Progenitor cell of endocrine pancreas (in vitro differentiated cells): ENCODE data around the gene C3orf49. TPM values are rescaled to one million over a fixed set of nuclear protein-coding genes. Genes with fewer than 3 reads are reported as not detected.

Experiments used
- DNase-seq: peaks from one replicate; pipeline ENCODE4 v3.0.0; 2021; ENCODE audit warnings: low spot score; ENCODE audit not compliant: unreplicated experiment
- H3K27ac Mint-ChIP-seq: 2 replicates; pipeline ENCODE4 v1.8.0; 2021; ENCODE audit warnings: mild to moderate bottlenecking, moderate library complexity, mixed read lengths
- H3K27me3 Mint-ChIP-seq: 2 replicates; pipeline ENCODE4 v1.8.0; 2021; ENCODE audit warnings: mixed read lengths
- H3K36me3 Mint-ChIP-seq: 2 replicates; pipeline ENCODE4 v1.8.0; 2022; ENCODE audit warnings: mixed read lengths; ENCODE audit not compliant: insufficient read depth
- H3K4me1 Mint-ChIP-seq: 2 replicates; pipeline ENCODE4 v1.8.0; 2021; ENCODE audit warnings: low read depth, mixed read lengths
- H3K4me3 Mint-ChIP-seq: 2 replicates; pipeline ENCODE4 v1.8.0; 2021; ENCODE audit warnings: low read depth, mild to moderate bottlenecking, moderate library complexity, mixed read lengths
- H3K9me3 Mint-ChIP-seq: 2 replicates; pipeline ENCODE4 v1.8.0; 2021; ENCODE audit warnings: low read depth, mixed read lengths
- CTCF ChIP-seq: fragments of 200-600 bp; sonication (generic); IDR thresholded peaks from one replicate; pipeline ENCODE4 v1.5.0; 2021; ENCODE audit warnings: antibody characterized with exemption, mild to moderate bottlenecking; ENCODE audit not compliant: unreplicated experiment
- total RNA-seq: library from RNA; stranded (reverse); gene quantifications from 2 replicates; pipeline ENCODE4 v1.2.1, GENCODE V29; 2021

The C3orf49 gene
- total RNA-seq, 1 donor from 2014 or later: not detected

- Mint-ChIP-seq H3K4me3 (no peak overlapping the region), H3K9me3 (no peaks in the 10 kb centered on the region), H3K27ac (no peak overlapping the region), H3K36me3 (peaks cover 6% of the 10 kb centered on the region), H3K4me1 (peaks cover 3% of the 10 kb centered on the region), H3K27me3 (no peaks in the 10 kb centered on the region)
- no peak for TF ChIP-seq CTCF
- DNase-seq: no peak
Measured at GRCh38 chr3:63891518-63891917, 72.4 kb downstream of the C3orf49 start.

DNA sequence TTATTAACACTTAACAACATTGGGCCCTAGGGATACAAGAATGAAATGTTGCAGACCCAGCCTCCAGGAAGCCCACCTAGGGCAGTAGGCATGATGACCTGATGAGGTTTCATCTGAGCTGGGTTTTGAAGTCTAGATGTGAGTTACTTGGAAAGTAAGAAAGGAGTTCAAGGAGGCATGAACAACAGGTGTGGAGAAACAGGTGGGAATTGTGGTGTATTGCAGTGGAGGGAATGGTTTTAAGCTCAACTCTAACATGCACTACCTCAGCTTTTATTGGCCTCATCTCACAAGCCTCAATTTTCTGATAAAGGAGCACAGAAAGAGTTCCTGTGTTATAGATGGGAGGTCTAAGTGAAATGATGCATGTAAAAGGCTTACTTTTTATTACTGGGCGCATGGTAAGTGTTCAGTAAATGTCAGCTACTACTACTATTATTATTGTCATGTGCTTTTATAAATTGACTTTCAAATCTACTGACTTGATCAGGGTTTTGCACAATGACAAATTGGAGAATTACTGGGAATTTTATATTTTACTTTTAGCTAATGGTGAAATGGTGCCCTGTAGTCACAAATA lies 73.8 kb downstream of the C3orf49 start:
- Mint-ChIP-seq H3K27ac (no peak overlapping the region), H3K36me3 (peaks cover 6% of the 10 kb centered on the region), H3K27me3 (no peaks in the 10 kb centered on the region), H3K9me3 (no peaks in the 10 kb centered on the region), H3K4me3 (no peak overlapping the region), H3K4me1 (peaks cover 3% of the 10 kb centered on the region)
- no peak for TF ChIP-seq CTCF
- no peak for DNase-seq

DNA sequence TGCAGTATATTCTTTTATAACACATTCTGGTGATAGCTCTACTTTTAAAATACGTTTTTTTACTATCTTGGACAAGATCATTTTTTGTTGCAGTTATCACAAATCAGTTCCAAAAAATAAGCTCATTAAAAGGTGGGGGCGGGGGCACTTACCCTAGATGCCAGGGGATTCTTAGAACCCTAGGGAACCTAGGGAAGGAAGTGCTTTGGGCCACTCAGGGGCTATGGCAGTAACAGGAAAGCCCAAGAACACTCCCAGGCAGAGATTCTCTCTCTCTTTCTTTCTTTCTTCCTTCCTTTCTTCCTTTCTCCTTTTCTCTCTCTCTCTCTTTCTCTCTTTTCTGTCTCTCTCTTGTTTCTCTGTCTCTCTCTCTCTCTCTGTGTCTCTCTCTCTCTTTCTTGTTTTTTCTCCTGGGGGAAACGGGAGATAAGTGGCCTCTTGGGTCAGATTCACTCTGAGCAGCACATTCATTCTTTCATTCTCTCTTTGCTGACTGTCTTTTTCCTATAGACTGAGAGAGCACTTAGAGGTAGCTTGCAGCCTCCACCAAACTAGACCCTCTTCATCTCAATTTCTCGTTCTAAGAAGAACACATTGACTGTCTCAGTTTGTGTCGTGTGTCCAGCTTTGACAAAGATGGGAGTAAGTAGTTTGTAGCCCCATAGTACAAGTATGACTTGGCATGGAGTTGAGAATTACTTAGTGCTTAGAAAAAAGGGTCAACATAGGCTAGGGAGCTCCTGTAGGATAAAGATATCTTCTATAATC lies 76.5 kb downstream of the C3orf49 start:
- peaks cover 3% of the 10 kb centered on the region for H3K4me1 Mint-ChIP-seq
- H3K36me3 Mint-ChIP-seq: peaks cover 16% of the 10 kb centered on the region
- H3K27me3 Mint-ChIP-seq: no peaks in the 10 kb centered on the region
- no peak for TF ChIP-seq CTCF
- no peak overlapping the region for H3K4me3 Mint-ChIP-seq
- no peak for DNase-seq
- no peaks in the 10 kb centered on the region for H3K9me3 Mint-ChIP-seq
- H3K27ac Mint-ChIP-seq: no peak overlapping the region

DNA sequence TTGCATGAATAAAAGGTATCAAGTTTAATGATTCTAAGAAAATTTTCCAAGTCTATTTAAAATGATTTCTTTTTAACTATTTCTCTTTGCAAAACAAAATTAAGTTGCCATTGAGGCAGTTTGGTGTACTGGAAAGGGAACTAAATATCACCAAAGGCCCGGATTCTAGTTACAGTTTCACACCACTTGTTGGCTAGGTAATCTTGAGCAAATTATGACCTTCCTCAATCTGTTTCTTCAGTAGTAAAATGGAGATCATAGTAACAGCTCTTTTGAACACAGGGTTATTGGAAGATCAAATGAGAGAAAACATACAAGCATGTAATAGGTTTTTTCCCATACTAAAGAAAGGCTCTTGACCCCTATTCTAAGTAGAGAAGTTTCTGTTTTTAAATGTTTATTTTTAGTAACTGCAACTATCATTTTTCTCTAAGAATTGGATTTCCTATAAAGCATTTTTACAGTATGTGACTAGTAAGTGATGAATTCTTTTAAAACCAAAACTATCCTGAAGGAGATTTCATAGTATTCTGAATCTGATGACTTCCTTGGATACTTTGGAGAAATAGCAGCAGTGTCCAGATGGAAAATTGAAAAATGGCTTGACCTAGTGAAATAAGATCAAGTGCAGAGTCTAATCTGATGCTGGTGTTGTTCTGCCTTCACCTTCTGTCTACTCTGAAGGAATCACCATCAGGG lies 77.4 kb downstream of the C3orf49 start:
- Mint-ChIP-seq H3K4me1 (peaks cover 2% of the 10 kb centered on the region), H3K36me3 (peaks cover 17% of the 10 kb centered on the region), H3K4me3 (no peak overlapping the region), H3K27ac (no peak overlapping the region), H3K9me3 (peaks cover 3% of the 10 kb centered on the region), H3K27me3 (no peaks in the 10 kb centered on the region)
- no peak for DNase-seq
- no peak for TF ChIP-seq CTCF

Other genes with a start within 250 kb of the C3orf49 start
- gene SNTN, start 166.6 kb upstream of the C3orf49 start, total RNA-seq: 0.26 TPM in 1 of 2 replicates, not detected in the other
- 52.6 and 53.4 TPM in 2 replicates for gene THOC7, start 44.5 kb downstream of the C3orf49 start, total RNA-seq
- 36.7 and 37.4 TPM in 2 replicates for gene ATXN7, start 44.6 kb downstream of the C3orf49 start, total RNA-seq
- gene SCAANT1, start 93.1 kb downstream of the C3orf49 start, total RNA-seq: not detected in 2 replicates
- gene PSMD6, start 204.2 kb downstream of the C3orf49 start, total RNA-seq: 76.9 and 77.6 TPM in 2 replicates